ENCODE data around the gene TRPV5. TPM values are rescaled to one million over a fixed set of nuclear protein-coding genes. Genes with fewer than 3 reads are reported as not detected.
A peak's percentile ranks its signal among the peaks of the same experiment; 100 is the strongest.

Gene TRPV5
- total and polyA plus RNA-seq, 2 donors (not counting 3 experiments of a cell fraction or from before 2014, with no cell fraction given), result not detected

- no peaks in the 10 kb centered on the region for H3K36me3 ChIP-seq (ENCODE audit: control insufficient read depth in 2 of 2, extremely low read depth in 1 of 2, insufficient read depth in 2 of 2, low read length in 2 of 2)
- ChIA-PET CTCF (interaction anchor here (1.5 to 1.6 kb wide), 2 partner anchors 93 to 306 kb away, joined by 10 to 11 read pairs; no protein-coding TSS in a partner anchor), POLR2A (no interaction called here)
- H3K4me3 ChIP-seq (replicated peaks in 1 of 3; ENCODE audit: insufficient read depth in 1 of 3, low read depth in 1 of 3, low read length in 3 of 3), result no peak overlapping the region
- H4K20me1 ChIP-seq (replicated peaks; ENCODE audit: control insufficient read depth, extremely low read depth, insufficient read depth, low read length), result no peaks in the 10 kb centered on the region
- dilution Hi-C loops (cut with MboI; ENCODE audit: extremely low pct_ligation_motif_present, low sequenced_read_pairs) (no loop called here), intact Hi-C loops (cut with micrococcal nuclease) (loop anchor here (1.0 kb wide), 1 partner anchor 94 kb away; no protein-coding TSS in a partner anchor)
- no peaks in the 10 kb centered on the region for H3K9me1 ChIP-seq (replicated peaks; ENCODE audit: control insufficient read depth, extremely low read depth, insufficient read depth, low read length)
- no peak overlapping the region for H3K4me2 ChIP-seq (ENCODE audit: insufficient read depth, low read length)
- BruUV-seq (replicated peaks), result no TSS peak
- no peak overlapping the region for H3K27ac ChIP-seq (ENCODE audit: insufficient read depth, low read depth, low read length)
- no peak for FAIRE-seq
- no peak overlapping the region for H3K9ac ChIP-seq (replicated peaks; ENCODE audit: extremely low read depth, insufficient read depth, low read length)
- TF ChIP-seq POLR2A (IDR thresholded peaks at IDR 0.05; ENCODE audit: low read depth, low read length), result no peak
- peak in 1 of 2 donors; percentile 26 for TF ChIP-seq CTCF (IDR thresholded peaks at IDR 0.05; ENCODE audit: extremely low read depth in 1 of 2, insufficient read depth in 1 of 2, low read depth in 1 of 2, low read length in 2 of 2)
- no peak for TF ChIP-seq MAX (IDR thresholded peaks at IDR 0.05; ENCODE audit: insufficient read depth, insufficient read length)
- no peak for TF ChIP-seq JUN (IDR thresholded peaks at IDR 0.05; ENCODE audit: borderline replicate concordance, insufficient read depth, insufficient read length, low read depth)
- no peaks in the 10 kb centered on the region for H3K27me3 ChIP-seq (ENCODE audit: control insufficient read depth in 2 of 2, insufficient read depth in 2 of 2, low read length in 2 of 2)
- H2AFZ ChIP-seq (ENCODE audit: low read depth, low read length), result no peak overlapping the region
- DNase-seq (ENCODE audit: low read depth, low spot score), result no peak
- H3K4me1 ChIP-seq (ENCODE audit: control insufficient read depth, extremely low read depth, insufficient read depth, low read length), result no peaks in the 10 kb centered on the region
- no peaks in the 10 kb centered on the region for H3K9me3 ChIP-seq (replicated peaks; ENCODE audit: control insufficient read depth, insufficient read depth, low read length)
- no peaks in the 10 kb centered on the region for H3K79me2 ChIP-seq (ENCODE audit: control insufficient read depth, insufficient read depth, low read length)
Observed at GRCh38 chr7:142908921-142909890, 24.3 kb downstream of the TRPV5 start.
